K562 (cell line): ENCODE data around the gene AMH. TPM values are rescaled to one million over a fixed set of nuclear protein-coding genes. Genes with fewer than 3 reads are reported as not detected.

Experiments
- ATF3 ChIP-seq, 2 experiments: fragments of 450-650 bp in 1 of 2; sonication (generic) in 1 of 2; formaldehyde crosslinking in 1 of 2; IDR thresholded peaks in 1 of 2; conservative IDR thresholded peaks in 1 of 2; 2 replicates each; pipeline versions ENCODE4 v1.6.1 to v1.8.1; 2016 to 2023; ENCODE audit warnings: mild to moderate bottlenecking in 2 of 2, moderate library complexity in 2 of 2, inconsistent platforms in 1 of 2, missing genetic modification reagents in 1 of 2
- EHMT2 ChIP-seq: fragments of 450-650 bp; IDR thresholded peaks from 2 replicates; pipeline ENCODE4 v1.6.1; 2018; ENCODE audit warnings: antibody characterized with exemption
- NRF1 ChIP-seq, 2 experiments: fragments of 450-650 bp; IDR thresholded peaks in 1 of 2; conservative IDR thresholded peaks in 1 of 2; 2 replicates each; pipeline ENCODE4 v1.6.1; 2014; ENCODE audit warnings: mild to moderate bottlenecking in 2 of 2
- PHF20 ChIP-seq: fragments of 450-650 bp; IDR thresholded peaks from 2 replicates; pipeline ENCODE4 v1.6.1; 2018; ENCODE audit not compliant: partially characterized antibody
- SAP30 ChIP-seq: fragments of 200-600 bp; sonication (generic); IDR thresholded peaks from 2 replicates; pipeline ENCODE4 v1.6.1; 2012; ENCODE audit warnings: borderline replicate concordance, low read depth, mild to moderate bottlenecking, moderate library complexity, low read length, control low read depth, inconsistent platforms; ENCODE audit not compliant: insufficient read depth, poor library complexity, severe bottlenecking
- SRSF9 ChIP-seq: fragments of 200-400 bp; formaldehyde crosslinking; IDR thresholded peaks from 2 replicates; pipeline ENCODE4 v1.6.1; 2017; ENCODE audit warnings: low read depth, low read length, borderline replicate concordance
- THAP7 ChIP-seq: fragments of 250-450 bp; sonication (Bioruptor Pico); IDR thresholded peaks from 2 replicates; pipeline ENCODE4 v1.5.0; 2021
- XRCC3 ChIP-seq: fragments of 450-650 bp; IDR thresholded peaks from 2 replicates; pipeline ENCODE4 v1.6.1; 2017; ENCODE audit warnings: mild to moderate bottlenecking, moderate library complexity
- ZNF184 ChIP-seq: sonication (generic); formaldehyde crosslinking; IDR thresholded peaks from 2 replicates; pipeline ENCODE4 v1.5.0; 2020; ENCODE audit warnings: missing genetic modification reagents
- ZNF274 ChIP-seq: IDR thresholded peaks from 2 replicates; pipeline ENCODE4 v1.6.1; 2011; ENCODE audit warnings: low read depth, mild to moderate bottlenecking, low read length, moderate library complexity, borderline replicate concordance
- polyA plus RNA-seq, 8 experiments: library from polyadenylated mRNA; depleted of rRNA in 4 of 8; stranded (reverse) in 5 of 8; unstranded in 3 of 8; fragments of >200 nt; fragmentation: Nextera tagmentation in 2 of 8; fragmentation: Illumina TruSeq in 1 of 8; extraction: Ambion mirVana in 2 of 8; extraction: Trizol in 1 of 8; gene quantifications; 2 replicates each; pipeline versions ENCODE4 v1.2.1 to v1.2.3, GENCODE V29; 2011 to 2014; ENCODE audit warnings: inconsistent platforms in 1 of 8, missing spikeins in 1 of 8
- total RNA-seq, 7 experiments: library from RNA; depleted of rRNA in 6 of 7; stranded (reverse); fragments of >200 nt in 6 of 7; fragmentation: Illumina TruSeq in 2 of 7; extraction: Trizol in 2 of 7; gene quantifications; 2 replicates each; pipeline versions ENCODE4 v1.2.1 to v1.2.3, GENCODE V29; 2011 to 2021; ENCODE audit warnings: low replicate concordance in 1 of 7
- TF ChIP-seq, protein P1 (sequence below): fragments of 250-450 bp; sonication (Bioruptor Pico); IDR thresholded peaks from 2 replicates; pipeline ENCODE4 v1.5.0; 2021
- TF ChIP-seq, protein P2 (sequence below): sonication (generic); formaldehyde crosslinking; IDR thresholded peaks from 2 replicates; pipeline ENCODE4 v1.8.0; 2022; ENCODE audit warnings: missing genetic modification reagents, mild to moderate bottlenecking, moderate library complexity, borderline replicate concordance

The AMH gene
- total and polyA plus RNA-seq, 9 of the 15 experiments (the other 6 are each of a cell fraction or from before 2014, with no cell fraction given) = 0.29 to 27.4 (median 2.6) TPM; not detected in 2

DNA sequence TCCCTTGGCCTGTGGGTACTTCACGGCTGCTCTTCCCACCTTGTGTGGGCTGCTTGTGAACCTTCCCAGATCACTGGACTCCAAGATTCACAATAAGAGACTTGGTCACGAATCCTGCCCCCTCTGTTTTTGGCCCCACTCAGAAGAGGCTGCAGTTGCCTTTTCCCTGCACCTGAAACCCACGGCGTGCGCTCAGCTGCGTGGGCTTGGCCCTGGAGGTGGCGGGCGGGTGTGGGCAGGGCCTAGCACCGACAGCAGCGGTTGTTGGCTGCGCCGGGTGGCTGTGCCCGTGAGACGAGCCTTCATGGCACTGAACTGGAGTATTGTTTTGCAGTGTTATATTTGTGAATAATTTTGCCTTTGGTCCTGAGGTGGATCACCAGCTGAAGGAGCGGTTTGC is 46.8 kb upstream of the AMH start (continued):
- no peak for TF ChIP-seq ATF3 (IDR thresholded peaks at IDR 0.05)
- TF ChIP-seq ATF3 (CRISPR knock-in tag; conservative IDR thresholded peaks at IDR 0.05) = no peak
- no peak for TF ChIP-seq SRSF9
- no peak for TF ChIP-seq SAP30
- TF ChIP-seq, protein P1, sequence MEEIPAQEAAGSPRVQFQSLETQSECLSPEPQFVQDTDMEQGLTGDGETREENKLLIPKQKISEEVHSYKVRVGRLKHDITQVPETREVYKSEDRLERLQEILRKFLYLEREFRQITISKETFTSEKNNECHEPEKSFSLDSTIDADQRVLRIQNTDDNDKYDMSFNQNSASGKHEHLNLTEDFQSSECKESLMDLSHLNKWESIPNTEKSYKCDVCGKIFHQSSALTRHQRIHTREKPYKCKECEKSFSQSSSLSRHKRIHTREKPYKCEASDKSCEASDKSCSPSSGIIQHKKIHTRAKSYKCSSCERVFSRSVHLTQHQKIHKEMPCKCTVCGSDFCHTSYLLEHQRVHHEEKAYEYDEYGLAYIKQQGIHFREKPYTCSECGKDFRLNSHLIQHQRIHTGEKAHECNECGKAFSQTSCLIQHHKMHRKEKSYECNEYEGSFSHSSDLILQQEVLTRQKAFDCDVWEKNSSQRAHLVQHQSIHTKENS (CRISPR knock-in tag) = no peak
- no peak for TF ChIP-seq XRCC3
- no peak for TF ChIP-seq ZNF184 (CRISPR knock-in tag)
- no peak for TF ChIP-seq ZNF274
- TF ChIP-seq PHF20 = no peak
- TF ChIP-seq, protein P2, sequence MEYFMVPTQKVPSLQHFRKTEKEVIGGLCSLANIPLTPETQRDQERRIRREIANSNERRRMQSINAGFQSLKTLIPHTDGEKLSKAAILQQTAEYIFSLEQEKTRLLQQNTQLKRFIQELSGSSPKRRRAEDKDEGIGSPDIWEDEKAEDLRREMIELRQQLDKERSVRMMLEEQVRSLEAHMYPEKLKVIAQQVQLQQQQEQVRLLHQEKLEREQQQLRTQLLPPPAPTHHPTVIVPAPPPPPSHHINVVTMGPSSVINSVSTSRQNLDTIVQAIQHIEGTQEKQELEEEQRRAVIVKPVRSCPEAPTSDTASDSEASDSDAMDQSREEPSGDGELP (CRISPR knock-in tag) = no peak
- TF ChIP-seq EHMT2 = no peak
- no peak for TF ChIP-seq THAP7 (CRISPR knock-in tag)
- TF ChIP-seq NRF1 (conservative IDR thresholded peaks at IDR 0.05 in 1 of 2, IDR thresholded peaks at IDR 0.05 in 1 of 2) = no peak
